Panc1 (cell line): Measurements from ENCODE around the gene IGFBP1. TPM values are rescaled to one million over a fixed set of nuclear protein-coding genes. Genes with fewer than 3 reads are reported as not detected.

ENCODE experiments used
- ATAC-seq: fragments of 200-7000 bp; cut with Tn5 transposase; 2 replicates; pipeline ENCODE4 v1.9.1; 2020; ENCODE audit warnings: mild to moderate bottlenecking, moderate library complexity
- BruUV-seq: library from RNA; stranded (reverse); fragments of 400-500 nt; replicated peaks from 2 replicates; lab custom pipeline; 2021; lab: Mats Ljungman, UMichigan
- CTCF ChIA-PET: fragments of 300-600 bp; sonication (Branson Sonifier 250); formaldehyde crosslinking; loops from one replicate; lab custom pipeline; 2022; ENCODE audit warnings: antibody characterized with exemption; lab: Charles Lee
- POLR2A ChIA-PET: fragments of 300-600 bp; sonication (Branson Sonifier 250); formaldehyde crosslinking; loops from one replicate; lab custom pipeline; 2022; ENCODE audit warnings: antibody characterized with exemption; lab: Charles Lee
- DNase-seq: peaks from one replicate; pipeline ENCODE4 v3.0.0-alpha.2; 2010; ENCODE audit warnings: low read depth, low spot score
- H3K27ac ChIP-seq: 2 replicates; pipeline ENCODE4 v1.5.1; 2011; ENCODE audit warnings: mild to moderate bottlenecking, low read length, inconsistent platforms
- H3K27me3 ChIP-seq: fragments of 200-500 bp; sonication (Bioruptor generic); 2 replicates; pipeline ENCODE4 v1.6.0; 2014; ENCODE audit warnings: low read length, inconsistent platforms; ENCODE audit not compliant: control insufficient read depth, insufficient read depth
- H3K36me3 ChIP-seq: fragments of 200-500 bp; sonication (Bioruptor generic); 2 replicates; pipeline ENCODE4 v1.5.1; 2014; ENCODE audit warnings: inconsistent platforms, mild to moderate bottlenecking, low read length, moderate library complexity; ENCODE audit not compliant: control insufficient read depth, insufficient read depth
- H3K4me1 ChIP-seq: 2 replicates; pipeline ENCODE4 v1.5.1; 2011; ENCODE audit warnings: inconsistent platforms, mild to moderate bottlenecking, low read length, moderate library complexity; ENCODE audit not compliant: control insufficient read depth, insufficient read depth
- H3K4me3 ChIP-seq, 2 experiments: 2 replicates each; pipeline ENCODE4 v1.5.1; 2011 to 2012; ENCODE audit warnings: low read depth in 2 of 2, low read length in 2 of 2, mild to moderate bottlenecking in 2 of 2, inconsistent platforms in 1 of 2, moderate library complexity in 1 of 2
- H3K9me3 ChIP-seq: fragments of 200-500 bp; sonication (Bioruptor generic); 2 replicates; pipeline ENCODE4 v1.5.1; 2014; ENCODE audit warnings: low read depth, mild to moderate bottlenecking, inconsistent platforms, low read length, moderate library complexity; ENCODE audit not compliant: control insufficient read depth, insufficient read depth
- POLR2AphosphoS5 ChIP-seq: IDR thresholded peaks from 2 replicates; pipeline ENCODE4 v1.6.1; 2012; ENCODE audit warnings: mild to moderate bottlenecking, low read depth, low read length, moderate library complexity
- REST ChIP-seq, 2 experiments: IDR thresholded peaks; 2 replicates each; pipeline ENCODE4 v1.6.1; 2011 to 2012; ENCODE audit warnings: low read depth in 2 of 2, control low read depth in 1 of 2, low read length in 1 of 2, mild to moderate bottlenecking in 1 of 2, moderate library complexity in 1 of 2; ENCODE audit not compliant: insufficient read depth in 1 of 2
- SIN3A ChIP-seq: IDR thresholded peaks from 2 replicates; pipeline ENCODE4 v1.6.1; 2012; ENCODE audit warnings: low read depth, mild to moderate bottlenecking, low read length, moderate library complexity, borderline replicate concordance; ENCODE audit not compliant: insufficient read depth
- TCF7L2 ChIP-seq: IDR thresholded peaks from 2 replicates; pipeline ENCODE4 v1.6.1; 2011; ENCODE audit warnings: mild to moderate bottlenecking, low read depth, low read length, inconsistent platforms
- in situ Hi-C: cut with HindIII; loops from 2 replicates; pipeline ENCODE4 v1.10.0; 2016; ENCODE audit warnings: low sequenced_read_pairs, low pct_unique_long_range_greater_than_20kb
- intact Hi-C: fragments of 100-400 bp; cut with micrococcal nuclease; formaldehyde crosslinking; loops from one replicate; pipeline ENCODE4 v1.10.0; 2022; ENCODE audit not compliant: unreplicated experiment
- total RNA-seq: library from RNA; stranded (reverse); gene quantifications from one replicate; pipeline ENCODE4 v1.2.1, GENCODE V29; 2021; ENCODE audit not compliant: unreplicated experiment
- TF ChIP-seq, protein P1 (sequence below): fragments of 450-650 bp; IDR thresholded peaks from 2 replicates; pipeline ENCODE4 v1.5.1; 2017; ENCODE audit warnings: mild to moderate bottlenecking

IGFBP1 gene
- total RNA-seq, 1 experiment from 2014 or later = 0.33 TPM

DNA sequence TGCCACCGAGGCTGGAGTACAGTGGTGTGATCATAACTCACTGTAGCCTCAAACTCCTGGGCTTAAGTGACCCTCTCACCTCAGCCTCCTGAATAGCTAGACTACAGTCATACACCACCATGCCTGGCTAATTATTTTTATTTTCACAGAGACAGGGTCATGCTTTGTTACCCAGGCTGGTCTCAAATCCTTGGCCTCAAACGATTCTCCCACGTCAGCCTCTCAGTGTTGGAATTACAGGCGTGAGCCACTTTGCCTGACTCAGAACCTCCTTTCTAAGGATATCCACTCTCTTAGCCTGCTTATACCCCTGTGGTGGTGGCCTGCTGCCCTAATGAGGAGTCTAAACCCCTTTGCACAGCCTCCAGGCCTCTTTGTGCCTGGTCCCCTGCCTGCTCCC lies 4.2 kb upstream of the IGFBP1 start:
- H3K27me3 ChIP-seq = peaks cover 18% of the 10 kb centered on the region
- TF ChIP-seq REST (IDR thresholded peaks at IDR 0.05; ENCODE audit: insufficient read depth in 1 of 2, low read depth in 2 of 2, low read length in 1 of 2) = no peak
- TF ChIP-seq TCF7L2 = no peak
- TF ChIP-seq, protein P1, sequence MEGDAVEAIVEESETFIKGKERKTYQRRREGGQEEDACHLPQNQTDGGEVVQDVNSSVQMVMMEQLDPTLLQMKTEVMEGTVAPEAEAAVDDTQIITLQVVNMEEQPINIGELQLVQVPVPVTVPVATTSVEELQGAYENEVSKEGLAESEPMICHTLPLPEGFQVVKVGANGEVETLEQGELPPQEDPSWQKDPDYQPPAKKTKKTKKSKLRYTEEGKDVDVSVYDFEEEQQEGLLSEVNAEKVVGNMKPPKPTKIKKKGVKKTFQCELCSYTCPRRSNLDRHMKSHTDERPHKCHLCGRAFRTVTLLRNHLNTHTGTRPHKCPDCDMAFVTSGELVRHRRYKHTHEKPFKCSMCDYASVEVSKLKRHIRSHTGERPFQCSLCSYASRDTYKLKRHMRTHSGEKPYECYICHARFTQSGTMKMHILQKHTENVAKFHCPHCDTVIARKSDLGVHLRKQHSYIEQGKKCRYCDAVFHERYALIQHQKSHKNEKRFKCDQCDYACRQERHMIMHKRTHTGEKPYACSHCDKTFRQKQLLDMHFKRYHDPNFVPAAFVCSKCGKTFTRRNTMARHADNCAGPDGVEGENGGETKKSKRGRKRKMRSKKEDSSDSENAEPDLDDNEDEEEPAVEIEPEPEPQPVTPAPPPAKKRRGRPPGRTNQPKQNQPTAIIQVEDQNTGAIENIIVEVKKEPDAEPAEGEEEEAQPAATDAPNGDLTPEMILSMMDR = no peak
- TF ChIP-seq SIN3A = no peak
- no peaks in the 10 kb centered on the region for H3K9me3 ChIP-seq
- ChIA-PET POLR2A (interaction anchor here (0.6 kb wide), 1 partner anchor 1379 kb away, joined by 3 read pairs; no protein-coding TSS in a partner anchor), CTCF (interaction anchor here (0.5 kb wide), 1 partner anchor 619 kb away, joined by 3 read pairs; no protein-coding TSS in a partner anchor)
- DNase-seq (no peak), ATAC-seq (no peak)
- BruUV-seq = no TSS peak
- in situ Hi-C loops (no loop called here), intact Hi-C loops (no loop called here)
- H3K27ac ChIP-seq = no peak overlapping the region
- H3K4me1 ChIP-seq = no peaks in the 10 kb centered on the region; the same call in 1 of the 2 replicates
- no peak overlapping the region for H3K4me3 ChIP-seq
- no peaks in the 10 kb centered on the region for H3K36me3 ChIP-seq

DNA sequence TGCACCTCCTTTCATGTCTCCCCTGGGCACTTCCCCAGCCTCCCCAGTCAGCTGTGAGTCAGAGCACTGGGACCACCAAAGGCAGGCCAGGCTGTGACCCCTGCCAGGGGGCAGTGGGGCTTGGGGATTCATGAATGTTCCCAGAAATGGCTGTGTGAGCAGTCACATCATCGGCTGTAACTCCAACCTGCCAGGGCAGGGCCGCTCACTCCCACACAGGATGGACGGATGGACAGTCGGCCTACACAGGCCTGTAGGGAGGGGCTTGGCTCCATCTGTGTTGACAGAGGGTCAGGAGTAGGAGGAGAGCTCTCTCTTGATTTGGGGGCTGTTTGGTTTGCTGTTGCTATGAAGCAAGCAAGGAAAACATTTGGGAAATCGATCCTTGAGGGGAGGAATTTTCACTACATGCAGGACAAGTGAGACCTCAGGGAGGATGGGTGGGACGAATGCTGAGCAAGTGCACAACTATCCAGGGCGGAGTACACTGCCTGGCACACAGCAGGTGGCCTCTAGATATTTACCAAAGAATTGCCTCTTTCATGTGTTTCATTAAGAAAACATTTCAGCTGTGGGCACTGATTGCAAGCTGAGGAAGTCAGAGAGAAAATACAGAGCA lies 2.9 kb upstream of the IGFBP1 start:
- Histone ChIP-seq H3K9me3 (no peaks in the 10 kb centered on the region), H3K4me1 (no peaks in the 10 kb centered on the region; the same call in 1 of the 2 replicates), H3K27ac (no peak overlapping the region), H3K27me3 (peaks cover 25% of the 10 kb centered on the region), H3K36me3 (no peaks in the 10 kb centered on the region), H3K4me3 (no peak overlapping the region)
- intact Hi-C loops (no loop called here), in situ Hi-C loops (no loop called here)
- BruUV-seq = no TSS peak
- 0 out of 2 replicates have a peak, but pooled peaks have one; percentile 41 for ATAC-seq
- ChIA-PET POLR2A (no interaction called here), CTCF (no interaction called here)
- DNase-seq = peak; percentile 82
- no peak for TF ChIP-seq TCF7L2
- no peak for TF ChIP-seq SIN3A
- TF ChIP-seq REST (IDR thresholded peaks at IDR 0.05; ENCODE audit: insufficient read depth in 1 of 2, low read depth in 2 of 2, low read length in 1 of 2) = no peak
- TF ChIP-seq POLR2AphosphoS5 = no peak
- TF ChIP-seq, protein P1 = no peak
